HepG2 (cell line): ENCODE data around the gene MRPS31. TPM values are rescaled to one million over a fixed set of nuclear protein-coding genes. Genes with fewer than 3 reads are reported as not detected.

Source experiments
- AHR ChIP-seq: IDR thresholded peaks from 2 replicates; pipeline ENCODE4 v1.6.1; 2018; ENCODE audit warnings: missing genetic modification reagents, missing compliant biosample characterization
- BRD4 ChIP-seq: sonication (generic); formaldehyde crosslinking; IDR thresholded peaks from 2 replicates; pipeline ENCODE4 v1.4.0; 2020; ENCODE audit warnings: missing genetic modification reagents
- DBP ChIP-seq: sonication (generic); formaldehyde crosslinking; IDR thresholded peaks from 2 replicates; pipeline ENCODE4 v1.4.0; 2020; ENCODE audit warnings: missing genetic modification reagents; ENCODE audit errors: not compliant biosample characterization
- ELK4 ChIP-seq: sonication (generic); formaldehyde crosslinking; IDR thresholded peaks from 2 replicates; pipeline ENCODE4 v1.9.0; 2021; ENCODE audit warnings: missing genetic modification reagents, borderline replicate concordance
- HIC2 ChIP-seq: sonication (generic); formaldehyde crosslinking; IDR thresholded peaks from 2 replicates; pipeline ENCODE4 v1.9.0; 2022; ENCODE audit warnings: low read depth, missing genetic modification reagents
- HMGXB4 ChIP-seq, 2 experiments: sonication (generic) in 1 of 2; formaldehyde crosslinking in 1 of 2; IDR thresholded peaks; 2 replicates each; pipeline versions ENCODE4 v1.4.0 to v1.6.1; 2018 to 2020; ENCODE audit warnings: missing genetic modification reagents in 2 of 2, borderline replicate concordance in 1 of 2, low read depth in 1 of 2, mild to moderate bottlenecking in 1 of 2, missing biosample characterization in 1 of 2
- SUZ12 ChIP-seq: fragments of 150-350 bp; IDR thresholded peaks from 2 replicates; pipeline ENCODE4 v1.6.1; 2014; ENCODE audit warnings: low read depth, low read length
- ZBTB8A ChIP-seq: sonication (generic); formaldehyde crosslinking; IDR thresholded peaks from 2 replicates; pipeline ENCODE4 v1.4.0; 2020; ENCODE audit warnings: mild to moderate bottlenecking, low read depth, missing genetic modification reagents, borderline replicate concordance
- ZNF512 ChIP-seq: sonication (generic); formaldehyde crosslinking; IDR thresholded peaks from 2 replicates; pipeline ENCODE4 v1.4.0; 2020; ENCODE audit warnings: mild to moderate bottlenecking, missing genetic modification reagents
- ZNF569 ChIP-seq: sonication (generic); formaldehyde crosslinking; IDR thresholded peaks from 2 replicates; pipeline ENCODE4 v1.5.0; 2020; ENCODE audit warnings: mild to moderate bottlenecking, missing genetic modification reagents, moderate library complexity, borderline replicate concordance
- polyA plus RNA-seq, 8 experiments: library from polyadenylated mRNA; depleted of rRNA in 3 of 8; stranded (reverse) in 7 of 8; unstranded in 1 of 8; fragments of >200 nt; fragmentation: Illumina TruSeq in 4 of 8; extraction: Trizol in 4 of 8; gene quantifications; 2 replicates each; pipeline versions ENCODE4 v1.2.1 to v1.2.3, GENCODE V29; 2011 to 2016; ENCODE audit warnings: low read depth in 4 of 8, missing spikeins in 1 of 8, mixed read lengths in 1 of 8; ENCODE audit not compliant: insufficient read depth in 1 of 8
- total RNA-seq, 5 experiments: library from RNA; depleted of rRNA; stranded (reverse); fragments of >200 nt; fragmentation: Illumina TruSeq; extraction: Trizol; gene quantifications; 2 replicates each; pipeline ENCODE4 v1.2.3, GENCODE V29; 2016; ENCODE audit warnings: low read depth in 1 of 5

MRPS31 gene
- total and polyA plus RNA-seq, 2 of the 13 experiments (the other 11 are each of a cell fraction or from before 2014, with no cell fraction given) = 23.7 to 34.1 TPM

- TF ChIP-seq DBP (CRISPR knock-in tag) = no peak
- no peak for TF ChIP-seq ZNF569
- TF ChIP-seq ZNF512 (CRISPR knock-in tag) = no peak
- TF ChIP-seq ZBTB8A (CRISPR knock-in tag) = no peak
- TF ChIP-seq BRD4 (CRISPR knock-in tag) = no peak
- TF ChIP-seq AHR (CRISPR knock-in tag) = no peak
- no peak for TF ChIP-seq SUZ12
- no peak for TF ChIP-seq HIC2 (CRISPR knock-in tag)
- TF ChIP-seq HMGXB4 (CRISPR knock-in tag; IDR thresholded peaks at IDR 0.05; ENCODE audit: borderline replicate concordance in 1 of 2, low read depth in 1 of 2) = no peak
- no peak for TF ChIP-seq ELK4 (CRISPR knock-in tag)
- TF ChIP-seq, all 625 proteins: peak for 0
These were observed 38.3 kb downstream of the MRPS31 start (continued) for GRCh38 chr13:40732658-40733057.
